ENCODE measurements around the gene RAB23. TPM values are rescaled to one million over a fixed set of nuclear protein-coding genes. Genes with fewer than 3 reads are reported as not detected.

The RAB23 gene
- total RNA-seq, 1 donor = 82.2 TPM

GRCh38 chr6:57162516-57162915 lies 59.6 kb downstream of the RAB23 start:
- H2AFZ ChIP-seq (ENCODE audit: low read length) = no peak overlapping the region
- peaks cover 30% of the 10 kb centered on the region for H3K36me3 ChIP-seq (ENCODE audit: insufficient read depth, low read length)
- no peak overlapping the region for H3K4me2 ChIP-seq (ENCODE audit: insufficient read depth, low read length)
- TF ChIP-seq CTCF (IDR thresholded peaks at IDR 0.05; ENCODE audit: extremely low read depth, low read depth, low read length) = no peak
- H3K9me3 ChIP-seq (ENCODE audit: low read depth, low read length) = no peaks in the 10 kb centered on the region
- no peaks in the 10 kb centered on the region for H3K27me3 ChIP-seq (ENCODE audit: insufficient read depth, low read length)
- peaks cover 7% of the 10 kb centered on the region for H3K4me1 ChIP-seq (ENCODE audit: insufficient read depth, low read length)
- DNase-seq (ENCODE audit: insufficient read length, low spot score, missing footprints) = no peak
- no peaks in the 10 kb centered on the region for H4K20me1 ChIP-seq (ENCODE audit: insufficient read depth, low read length)
- no peaks in the 10 kb centered on the region for H3K79me2 ChIP-seq (ENCODE audit: insufficient read depth, low read length)
- no peak overlapping the region for H3K27ac ChIP-seq (ENCODE audit: low read depth, low read length)
- no peak overlapping the region for H3K4me3 ChIP-seq (ENCODE audit: insufficient read depth, low read length)

GRCh38 chr6:57162028-57162427 lies 60.1 kb downstream of the RAB23 start:
- no peaks in the 10 kb centered on the region for H4K20me1 ChIP-seq (ENCODE audit: insufficient read depth, low read length)
- no peak overlapping the region for H3K27ac ChIP-seq (ENCODE audit: low read depth, low read length)
- no peak overlapping the region for H3K4me3 ChIP-seq (ENCODE audit: insufficient read depth, low read length)
- no peaks in the 10 kb centered on the region for H3K9me3 ChIP-seq (ENCODE audit: low read depth, low read length)
- no peak overlapping the region for H2AFZ ChIP-seq (ENCODE audit: low read length)
- H3K27me3 ChIP-seq (ENCODE audit: insufficient read depth, low read length) = no peaks in the 10 kb centered on the region
- no peak overlapping the region for H3K4me2 ChIP-seq (ENCODE audit: insufficient read depth, low read length)
- H3K4me1 ChIP-seq (ENCODE audit: insufficient read depth, low read length) = peaks cover 7% of the 10 kb centered on the region
- H3K36me3 ChIP-seq (ENCODE audit: insufficient read depth, low read length) = peaks cover 26% of the 10 kb centered on the region
- no peak for TF ChIP-seq CTCF (IDR thresholded peaks at IDR 0.05; ENCODE audit: extremely low read depth, low read depth, low read length)
- DNase-seq (ENCODE audit: insufficient read length, low spot score, missing footprints) = no peak
- H3K79me2 ChIP-seq (ENCODE audit: insufficient read depth, low read length) = no peaks in the 10 kb centered on the region

- Histone ChIP-seq H3K36me3 (ENCODE audit: insufficient read depth, low read length) (peaks cover 27% of the 10 kb centered on the region), H3K27me3 (ENCODE audit: insufficient read depth, low read length) (no peaks in the 10 kb centered on the region), H3K4me1 (ENCODE audit: insufficient read depth, low read length) (peaks cover 7% of the 10 kb centered on the region), H3K4me3 (ENCODE audit: insufficient read depth, low read length) (no peak overlapping the region), H2AFZ (ENCODE audit: low read length) (no peak overlapping the region), H3K4me2 (ENCODE audit: insufficient read depth, low read length) (no peak overlapping the region), H4K20me1 (ENCODE audit: insufficient read depth, low read length) (no peaks in the 10 kb centered on the region), H3K9me3 (ENCODE audit: low read depth, low read length) (no peaks in the 10 kb centered on the region), H3K27ac (ENCODE audit: low read depth, low read length) (no peak overlapping the region), H3K79me2 (ENCODE audit: insufficient read depth, low read length) (no peaks in the 10 kb centered on the region)
- no peak for DNase-seq (ENCODE audit: insufficient read length, low spot score, missing footprints)
- no peak for TF ChIP-seq CTCF (IDR thresholded peaks at IDR 0.05; ENCODE audit: extremely low read depth, low read depth, low read length)
Observed at GRCh38 chr6:57159127-57159526, 63.0 kb downstream of the RAB23 start.

DNA sequence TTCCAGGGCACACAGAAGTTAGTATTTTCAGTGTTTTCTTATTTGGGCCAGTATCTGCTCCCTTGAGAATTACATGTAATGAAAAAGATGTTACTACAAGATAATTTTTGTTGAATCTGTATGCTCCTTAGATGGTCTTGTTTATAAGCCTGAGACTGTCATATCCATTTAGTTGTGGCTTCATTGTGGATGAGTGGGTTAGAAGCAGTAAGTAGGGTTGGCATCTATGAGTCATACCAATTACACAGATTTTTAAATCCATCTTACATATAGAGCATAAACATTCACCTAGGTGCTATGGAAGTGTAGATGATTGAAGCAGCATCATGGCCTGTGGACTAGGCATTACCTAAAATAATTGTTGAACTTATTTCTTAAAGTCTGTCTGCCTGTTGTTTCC lies 63.4 kb downstream of the RAB23 start:
- no peak overlapping the region for H3K4me3 ChIP-seq (ENCODE audit: insufficient read depth, low read length)
- no peaks in the 10 kb centered on the region for H3K9me3 ChIP-seq (ENCODE audit: low read depth, low read length)
- H3K27me3 ChIP-seq (ENCODE audit: insufficient read depth, low read length) = no peaks in the 10 kb centered on the region
- no peak overlapping the region for H3K27ac ChIP-seq (ENCODE audit: low read depth, low read length)
- H2AFZ ChIP-seq (ENCODE audit: low read length) = no peak overlapping the region
- no peak for DNase-seq (ENCODE audit: insufficient read length, low spot score, missing footprints)
- H3K4me2 ChIP-seq (ENCODE audit: insufficient read depth, low read length) = no peak overlapping the region
- H3K4me1 ChIP-seq (ENCODE audit: insufficient read depth, low read length) = peaks cover 7% of the 10 kb centered on the region
- no peaks in the 10 kb centered on the region for H4K20me1 ChIP-seq (ENCODE audit: insufficient read depth, low read length)
- H3K79me2 ChIP-seq (ENCODE audit: insufficient read depth, low read length) = no peaks in the 10 kb centered on the region
- peaks cover 27% of the 10 kb centered on the region for H3K36me3 ChIP-seq (ENCODE audit: insufficient read depth, low read length)
- TF ChIP-seq CTCF (IDR thresholded peaks at IDR 0.05; ENCODE audit: extremely low read depth, low read depth, low read length) = no peak

Data from osteoblast (primary cell).